Stimulated activated CD8-positive, alpha-beta memory T cell treated with anti-CD3 and anti-CD28 coated beads, Interleukin-2, amount 100 ng/mL, for 1 hour (primary cell): ENCODE measurements around the gene B3GNT9.

Experiments used
- DNase-seq, 2 donors: peaks; one replicate each; pipeline ENCODE4 v3.0.0-alpha.2; 2020; ENCODE audit warnings: low read depth in 2 of 2

Gene B3GNT9, protein sequence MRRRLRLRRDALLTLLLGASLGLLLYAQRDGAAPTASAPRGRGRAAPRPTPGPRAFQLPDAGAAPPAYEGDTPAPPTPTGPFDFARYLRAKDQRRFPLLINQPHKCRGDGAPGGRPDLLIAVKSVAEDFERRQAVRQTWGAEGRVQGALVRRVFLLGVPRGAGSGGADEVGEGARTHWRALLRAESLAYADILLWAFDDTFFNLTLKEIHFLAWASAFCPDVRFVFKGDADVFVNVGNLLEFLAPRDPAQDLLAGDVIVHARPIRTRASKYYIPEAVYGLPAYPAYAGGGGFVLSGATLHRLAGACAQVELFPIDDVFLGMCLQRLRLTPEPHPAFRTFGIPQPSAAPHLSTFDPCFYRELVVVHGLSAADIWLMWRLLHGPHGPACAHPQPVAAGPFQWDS

DNA sequence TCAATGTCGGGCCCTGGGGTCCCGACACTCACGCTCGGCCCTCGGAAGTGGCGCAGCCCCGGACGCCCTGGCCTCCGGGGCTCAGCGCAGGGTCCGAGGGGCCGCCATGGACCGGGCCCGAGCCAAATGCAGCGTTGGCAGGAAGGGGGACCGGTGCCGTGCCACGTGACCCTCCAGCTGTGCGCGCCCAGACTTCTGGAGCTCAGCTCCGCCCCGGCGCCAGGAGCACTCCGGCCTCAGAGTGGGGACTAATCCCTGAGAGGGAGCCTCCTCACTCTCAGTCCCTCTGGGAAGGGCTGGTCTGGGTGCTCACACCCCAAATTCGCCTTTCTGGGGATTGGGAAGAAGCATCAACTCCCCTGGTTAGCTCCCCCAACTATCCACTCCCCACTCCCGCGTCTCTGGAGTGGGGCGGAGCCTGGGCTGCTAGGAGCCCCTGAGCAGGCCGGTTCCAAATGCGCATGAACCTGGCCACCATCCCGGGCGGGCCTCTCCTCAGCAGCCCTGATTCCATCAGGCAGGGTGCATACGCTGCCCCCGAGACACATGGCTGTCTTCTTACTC, at the start of gene B3GNT9:
Gene B3GNT9 (minus strand): TSS at position 166 of the 564 bp plus-strand sequence. CDS start 513 bp downstream, outside the sequence.
- no peak for DNase-seq

DNA sequence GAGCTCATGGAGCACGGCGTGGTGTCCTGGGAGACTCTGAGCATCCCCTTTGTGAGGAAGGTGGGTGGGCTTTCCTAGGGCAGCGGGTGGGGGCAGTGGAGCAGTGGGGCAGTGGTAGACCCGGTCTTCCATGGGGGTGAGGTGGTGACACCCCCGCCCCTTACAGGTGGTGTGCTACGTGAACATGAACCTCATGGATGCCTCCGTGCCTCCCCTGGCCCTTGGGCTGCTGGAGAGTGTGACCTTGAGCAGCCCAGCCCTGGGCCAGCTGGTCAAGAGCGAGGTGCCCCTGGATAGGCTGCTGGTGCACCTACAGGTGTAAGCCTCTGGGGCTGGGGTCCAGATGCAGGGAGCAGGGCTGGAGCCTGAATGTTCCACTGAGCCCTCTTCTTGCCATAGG, 49.7 kb upstream of the B3GNT9 start:
- no peak for DNase-seq

DNA sequence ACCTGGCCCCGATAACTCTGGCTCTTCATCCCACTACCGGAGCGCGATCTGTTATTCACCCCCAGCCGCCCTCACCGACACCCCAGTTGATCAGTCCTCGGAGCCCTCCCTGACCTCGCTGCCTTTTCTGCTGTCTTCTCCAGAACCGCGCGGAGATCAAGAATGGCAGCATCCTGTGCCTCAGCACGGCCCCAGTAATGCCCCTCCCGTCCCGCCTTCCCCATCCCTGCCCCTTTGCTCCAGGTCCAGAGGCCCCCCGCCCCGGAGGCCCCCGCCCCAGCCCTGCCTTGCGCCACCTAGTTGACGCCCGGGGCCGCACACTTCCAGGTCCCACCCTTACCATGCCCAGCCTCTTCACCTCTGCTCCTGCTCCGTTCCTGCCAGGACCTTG, 49.0 kb upstream of the B3GNT9 start:
- DNase-seq: no peak

DNA sequence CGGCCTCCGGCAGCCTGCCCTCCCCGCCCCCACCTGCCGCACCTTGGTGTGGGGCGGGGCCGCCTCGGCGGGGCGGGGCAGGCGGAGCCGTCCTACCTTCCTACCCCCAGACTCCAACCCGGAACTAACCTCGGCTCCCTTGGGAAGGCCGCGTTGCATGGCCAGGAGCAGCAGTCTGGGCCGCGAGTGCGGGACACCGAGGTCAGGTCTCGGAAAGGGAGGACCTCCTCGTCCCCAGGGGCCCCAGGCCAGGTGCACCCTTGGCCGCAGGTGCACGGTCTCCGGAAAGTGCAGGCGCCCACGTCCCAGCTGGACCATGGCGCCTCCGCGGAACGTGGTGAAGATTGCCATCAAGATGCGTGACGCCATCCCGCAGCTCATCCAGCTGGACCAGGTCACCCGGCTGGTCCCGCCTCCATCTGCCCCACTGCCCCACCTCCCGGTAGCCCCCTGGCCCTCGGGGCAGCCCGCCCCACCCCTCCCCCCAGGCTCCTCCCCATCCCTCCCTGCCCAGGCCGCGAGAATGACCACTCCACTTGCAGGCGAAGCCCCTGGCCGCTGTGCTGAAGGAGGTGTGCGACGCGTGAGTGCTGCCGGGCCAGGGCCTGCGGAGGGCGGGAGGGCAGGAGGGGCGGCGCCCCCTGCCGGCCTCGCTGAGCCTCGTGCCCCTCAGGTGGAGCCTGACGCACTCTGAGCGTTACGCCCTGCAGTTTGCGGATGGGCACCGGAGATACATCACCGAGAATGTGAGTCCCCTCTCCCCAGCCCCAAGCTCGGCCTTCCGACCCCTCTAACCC, 48.4 kb upstream of the B3GNT9 start, which contains the start of gene ELMO3:
Gene ELMO3 (plus strand): TSS at position 121 of the 797 bp plus-strand sequence. CDS start 196 bp downstream, at position 317.
- no peak for DNase-seq

DNA sequence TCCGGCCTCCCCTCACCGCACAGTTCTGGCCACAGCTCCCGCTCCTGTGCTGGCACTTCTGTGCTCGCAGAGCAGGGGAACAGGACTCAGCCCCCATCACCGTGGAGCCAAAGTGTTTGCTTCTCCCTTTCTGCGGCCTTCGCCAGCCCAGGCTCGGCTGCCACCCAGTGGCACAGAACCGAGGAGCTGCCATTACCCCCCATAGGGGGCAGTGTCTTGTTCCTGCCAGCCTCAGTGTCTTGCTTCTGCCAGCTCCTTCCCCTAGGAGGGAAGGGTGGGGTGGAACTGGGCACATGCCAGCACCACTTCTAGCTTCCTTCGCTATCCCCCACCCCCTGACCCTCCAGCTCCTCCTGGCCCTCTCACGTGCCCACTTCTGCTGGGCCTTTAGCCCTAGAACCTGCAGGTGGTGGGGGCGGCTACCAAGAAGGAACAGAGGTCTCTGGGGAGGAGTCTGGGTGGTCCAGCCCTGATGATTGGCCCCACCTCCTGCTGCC, 47.5 kb upstream of the B3GNT9 start:
- no peak for DNase-seq

DNA sequence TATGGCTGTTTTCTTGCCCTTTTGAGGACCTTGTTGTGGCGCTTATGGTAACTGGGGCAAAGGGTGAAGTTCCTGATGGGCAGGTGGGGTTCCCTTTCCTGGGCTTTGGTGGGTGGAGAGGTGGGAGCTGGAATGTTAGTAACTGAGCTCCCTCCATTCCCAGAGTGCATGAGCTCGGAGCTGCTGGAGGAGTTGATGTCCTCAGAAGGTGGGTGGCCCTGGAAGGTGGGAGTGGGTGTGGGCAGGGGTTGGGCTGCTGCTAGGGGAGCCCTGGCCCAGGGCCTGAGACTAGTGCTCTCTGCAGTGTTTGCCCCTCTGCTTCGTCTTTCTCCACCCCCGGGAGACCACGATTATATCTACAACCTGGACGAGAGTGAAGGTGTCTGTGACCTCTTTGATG, 46.9 kb upstream of the B3GNT9 start:
- DNase-seq: no peak

DNA sequence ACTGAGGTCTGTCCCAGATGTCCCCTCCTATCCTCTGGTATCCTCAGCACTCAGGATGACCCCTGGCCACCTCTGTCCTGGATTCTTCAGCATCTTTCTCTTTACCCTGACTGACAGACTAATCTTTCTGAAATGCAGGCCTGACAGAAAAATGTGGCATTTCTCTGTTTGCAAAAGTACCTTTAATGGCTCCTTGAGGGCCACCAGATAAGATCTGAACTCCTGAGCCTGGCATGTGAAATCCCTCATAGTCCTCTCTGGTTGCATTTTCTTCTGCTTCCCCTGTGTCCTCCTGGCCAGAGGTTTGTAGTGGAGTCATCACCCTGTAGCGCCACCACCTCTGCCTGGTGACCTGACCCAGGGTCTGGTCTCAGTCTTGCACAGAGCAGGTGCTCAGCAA, 46.1 kb upstream of the B3GNT9 start:
- no peak for DNase-seq

DNA sequence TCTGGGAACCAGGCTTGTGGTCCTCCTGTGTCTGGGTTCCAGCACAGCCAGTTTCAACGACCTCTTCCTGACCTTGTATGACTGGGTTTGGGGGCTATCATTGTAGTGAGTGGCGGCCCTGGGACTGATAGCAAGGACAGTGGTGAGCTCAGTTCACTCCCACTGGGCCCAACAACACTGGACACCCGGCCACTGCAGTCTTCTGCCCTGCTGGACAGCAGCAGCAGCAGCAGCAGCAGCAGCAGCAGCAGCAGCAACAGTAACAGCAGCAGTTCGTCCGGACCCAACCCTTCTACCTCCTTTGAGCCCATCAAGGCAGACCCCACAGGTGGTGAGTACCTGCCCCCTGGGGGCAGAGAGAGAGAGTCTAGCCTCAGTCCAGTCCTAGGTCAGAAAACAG, 44.9 kb upstream of the B3GNT9 start:
- no peak for DNase-seq

DNA sequence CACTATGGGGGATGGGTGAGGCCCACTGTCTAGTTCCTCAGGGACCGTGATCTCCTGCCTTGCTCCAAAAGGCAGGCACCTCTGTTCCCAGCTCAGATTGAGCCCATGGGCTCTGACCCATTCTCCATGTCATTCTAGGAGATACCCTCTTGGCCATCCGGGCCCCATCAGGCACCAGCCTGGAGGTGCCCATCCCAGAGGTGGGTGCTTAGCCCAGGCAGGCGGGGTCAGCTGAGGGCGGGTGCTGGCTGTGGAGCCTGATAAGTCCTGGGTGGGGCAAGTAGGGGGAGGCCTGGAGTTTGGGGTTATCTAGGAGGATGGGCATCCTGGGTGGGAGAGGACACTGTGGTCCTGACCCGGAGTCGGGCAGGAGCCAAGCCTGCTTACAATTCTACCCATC, 43.5 kb upstream of the B3GNT9 start:
- no peak for DNase-seq

DNA sequence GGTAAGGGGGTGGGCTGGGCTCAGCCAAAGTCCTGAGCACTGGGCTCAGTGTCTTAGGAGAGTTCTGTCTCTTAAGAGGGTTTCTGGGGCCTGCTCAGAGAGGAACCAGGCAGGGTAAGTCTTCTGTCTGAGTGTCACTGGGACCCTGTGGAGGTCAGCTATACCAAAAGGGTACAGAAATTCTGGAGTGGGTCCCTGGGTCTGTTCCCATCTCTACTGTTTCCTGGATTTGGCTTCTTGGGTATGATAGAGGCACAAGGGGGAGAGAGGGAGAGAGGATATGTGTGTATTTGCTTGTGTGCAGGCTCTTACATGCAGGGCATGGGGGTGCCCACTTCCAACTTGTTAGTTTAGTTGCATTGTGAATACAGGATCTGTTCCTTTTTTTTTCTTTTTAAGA, 42.7 kb upstream of the B3GNT9 start:
- DNase-seq: no peak

DNA sequence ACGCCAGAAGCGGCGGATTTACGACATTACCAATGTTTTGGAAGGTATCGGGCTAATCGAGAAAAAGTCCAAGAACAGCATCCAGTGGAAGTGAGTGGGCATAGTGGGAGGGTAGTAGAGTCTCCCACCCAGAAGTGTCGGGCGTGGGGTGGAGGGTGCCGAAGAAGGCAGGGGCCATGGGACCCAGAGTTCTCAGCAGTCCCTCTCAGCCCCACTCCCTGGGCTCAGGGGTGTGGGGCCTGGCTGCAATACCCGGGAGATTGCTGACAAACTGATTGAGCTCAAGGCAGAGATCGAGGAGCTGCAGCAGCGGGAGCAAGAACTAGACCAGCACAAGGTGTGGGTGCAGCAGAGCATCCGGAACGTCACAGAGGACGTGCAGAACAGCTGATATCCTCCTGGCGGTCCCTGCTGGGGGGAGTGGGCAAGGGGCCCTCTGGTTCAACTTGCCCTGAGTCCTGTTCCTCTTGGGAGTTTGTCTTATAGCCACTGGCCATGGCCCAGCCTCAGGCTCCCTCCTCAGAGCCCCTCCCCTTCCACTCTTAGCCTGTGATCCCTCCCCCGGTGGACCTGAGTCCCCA, 42.1 kb upstream of the B3GNT9 start:
- DNase-seq: no peak

DNA sequence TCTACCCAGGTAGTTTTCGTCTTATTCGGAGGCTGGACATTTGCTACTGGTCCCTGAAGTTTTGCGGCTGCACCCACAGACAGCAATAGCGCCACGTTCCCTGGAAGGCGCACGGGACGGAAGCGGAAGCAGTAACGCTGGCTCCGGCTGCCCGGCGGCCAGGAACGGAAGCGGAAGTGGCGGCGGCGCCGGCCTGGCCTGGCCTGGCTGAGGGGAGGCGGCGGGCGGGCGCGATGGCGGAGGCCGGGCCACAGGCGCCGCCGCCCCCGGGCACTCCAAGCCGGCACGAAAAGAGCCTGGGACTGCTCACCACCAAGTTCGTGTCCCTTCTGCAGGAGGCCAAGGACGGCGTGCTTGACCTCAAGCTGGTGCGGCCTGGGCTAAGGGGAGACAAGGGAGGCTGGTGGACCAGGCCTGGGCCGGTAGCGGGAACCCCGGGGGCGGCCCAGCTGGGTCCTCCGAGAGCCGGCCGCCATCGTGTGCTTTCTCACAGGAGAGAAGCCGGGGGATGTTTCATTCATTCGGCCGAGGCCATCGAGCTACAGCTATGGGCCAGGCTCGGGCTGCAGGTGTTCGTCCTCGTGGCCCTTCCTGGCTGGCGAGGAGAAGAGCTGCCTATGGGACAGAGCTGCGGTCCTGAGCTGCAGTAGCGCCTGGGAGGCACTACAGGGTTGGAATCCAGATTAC, 41.3 kb upstream of the B3GNT9 start, which contains the start of gene E2F4:
Gene E2F4 (plus strand): TSS at position 161 of the 687 bp plus-strand sequence. CDS start 73 bp downstream, at position 234.
- DNase-seq: peak; percentile 66 to 70

DNA sequence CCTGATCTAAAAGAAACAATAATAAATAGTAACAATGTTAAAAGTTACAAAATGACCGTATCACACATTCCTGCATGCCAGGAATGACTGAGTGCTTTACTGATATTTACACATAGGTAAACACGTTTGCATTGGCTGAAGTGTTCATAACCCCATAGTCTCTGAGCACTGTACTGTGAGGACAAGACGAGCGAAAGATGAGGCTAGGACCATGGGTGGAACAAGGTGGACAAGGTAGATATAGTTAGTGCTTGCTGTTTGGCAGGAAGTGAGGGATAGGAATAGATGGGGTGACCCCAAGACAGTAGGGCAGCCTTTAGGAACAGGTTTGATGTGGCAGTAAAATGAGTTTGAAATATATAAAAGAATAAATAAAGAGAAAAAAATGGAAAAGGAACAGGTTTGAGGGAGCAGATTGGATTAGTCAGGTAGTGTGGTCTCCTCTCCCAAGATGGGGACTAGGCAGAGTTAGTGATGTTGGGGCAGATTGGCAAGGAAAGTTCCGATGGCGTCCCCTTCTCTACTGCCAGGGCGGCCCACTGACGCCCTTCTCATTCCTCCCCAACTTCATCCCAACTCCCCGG, 40.7 kb upstream of the B3GNT9 start:
- no peak for DNase-seq

DNA sequence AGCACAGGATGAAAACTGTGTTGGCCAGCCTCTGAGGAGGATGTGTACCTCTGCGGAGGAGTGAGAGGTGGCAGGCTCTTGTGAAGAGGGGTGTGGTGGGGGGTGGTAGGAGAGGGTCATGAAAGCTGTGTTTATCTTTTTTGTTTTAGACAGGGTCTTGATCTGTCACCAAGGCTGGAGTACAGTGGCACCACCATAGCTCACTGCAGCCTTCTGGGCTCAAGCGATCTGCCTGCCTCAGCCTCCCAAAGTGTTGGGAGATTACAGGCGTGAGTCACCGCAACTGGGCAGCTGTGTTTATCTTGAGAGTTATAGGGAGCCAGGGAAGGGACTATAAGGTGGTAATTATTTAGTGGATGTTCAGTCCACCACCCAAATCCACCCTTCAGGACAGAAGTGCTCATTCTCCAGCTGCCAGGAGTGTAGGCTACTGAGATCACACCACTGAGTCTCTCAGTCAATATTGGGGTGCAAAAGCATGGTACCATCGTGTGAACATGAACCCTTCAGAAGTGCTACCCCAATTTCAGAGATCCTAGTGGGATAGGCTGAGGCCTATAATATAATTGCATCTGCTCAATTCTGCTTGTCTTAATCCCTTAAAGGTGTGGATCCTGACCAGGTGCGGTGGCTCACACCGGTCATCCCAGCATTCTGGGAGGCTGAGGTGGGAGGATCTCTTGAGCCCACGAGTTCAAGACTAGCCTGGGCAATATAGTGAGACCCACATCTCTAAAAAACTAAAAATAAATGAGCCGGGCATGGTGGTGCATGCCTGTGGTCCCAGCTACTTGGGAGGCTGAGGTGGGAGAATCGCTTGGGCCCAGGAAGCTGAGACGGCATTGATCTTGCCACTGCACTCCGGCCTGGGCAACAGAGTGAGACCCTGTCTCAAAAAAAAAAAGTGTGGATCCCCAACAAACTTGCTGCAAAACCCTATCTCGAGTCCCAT, 39.9 kb upstream of the B3GNT9 start:
- no peak for DNase-seq

DNA sequence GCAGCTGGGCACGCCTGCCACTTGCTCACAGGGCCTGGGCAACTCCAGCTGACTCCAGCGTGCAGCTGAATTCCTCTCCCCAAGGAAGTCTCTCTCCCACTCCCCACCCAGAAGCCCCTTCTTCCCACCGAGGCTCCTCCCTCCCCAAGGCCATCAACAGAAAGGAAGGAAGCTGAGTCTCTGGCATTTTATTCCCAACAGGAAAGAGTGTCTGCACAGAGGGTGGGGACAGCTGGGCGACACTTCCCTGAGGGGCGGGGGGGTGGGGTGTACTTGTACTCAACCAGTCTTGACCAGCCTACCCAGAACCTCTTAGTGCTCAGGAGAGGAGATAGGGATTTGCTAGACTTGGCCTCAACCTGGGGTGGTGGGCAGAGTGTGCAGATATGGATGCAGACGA, 39.2 kb upstream of the B3GNT9 start, which contains the start of gene EXOC3L1:
Gene EXOC3L1 (minus strand): TSS at position 96 of the 400 bp plus-strand sequence. CDS start 460 bp downstream, outside the sequence.
- DNase-seq: no peak

DNA sequence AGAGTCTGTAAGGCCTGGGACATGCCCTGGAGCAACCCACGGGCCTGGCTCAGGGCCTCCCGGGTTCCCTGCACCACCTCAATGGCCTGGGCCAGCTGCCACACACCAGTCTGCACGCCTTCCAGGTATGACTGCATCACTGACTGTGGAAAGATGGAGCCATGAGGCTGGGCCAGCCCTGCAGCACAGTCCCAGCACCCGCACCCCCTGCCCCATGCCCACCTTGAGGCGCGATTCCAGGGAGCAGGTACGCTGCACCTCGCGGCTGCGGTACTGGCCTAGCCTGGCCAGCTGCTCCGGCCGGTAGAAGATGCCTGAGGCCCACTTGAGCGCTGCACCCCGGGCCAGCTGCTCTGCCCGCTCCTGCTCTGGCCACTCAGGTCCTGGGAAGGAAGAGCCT, 38.0 kb upstream of the B3GNT9 start:
- DNase-seq: no peak

DNA sequence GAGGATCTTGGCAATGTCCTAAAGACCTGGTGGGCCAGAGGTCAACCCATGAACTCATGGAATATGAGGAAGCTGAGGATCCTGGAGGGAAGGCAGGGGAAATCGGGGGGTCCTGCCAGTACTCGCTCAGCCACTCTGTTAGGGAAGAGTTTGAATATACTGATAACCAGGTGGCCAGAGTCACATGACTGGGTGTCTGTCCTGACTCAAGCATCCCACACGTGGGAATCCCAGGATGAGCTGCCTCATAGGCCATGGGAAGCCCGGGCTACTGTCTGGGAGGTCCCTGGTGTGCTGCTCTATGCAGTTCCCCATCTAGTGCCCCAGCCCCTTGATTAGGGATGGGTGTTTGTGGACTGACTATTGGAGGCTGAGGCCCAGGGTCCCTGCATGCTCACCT, 37.5 kb upstream of the B3GNT9 start:
- DNase-seq: no peak

DNA sequence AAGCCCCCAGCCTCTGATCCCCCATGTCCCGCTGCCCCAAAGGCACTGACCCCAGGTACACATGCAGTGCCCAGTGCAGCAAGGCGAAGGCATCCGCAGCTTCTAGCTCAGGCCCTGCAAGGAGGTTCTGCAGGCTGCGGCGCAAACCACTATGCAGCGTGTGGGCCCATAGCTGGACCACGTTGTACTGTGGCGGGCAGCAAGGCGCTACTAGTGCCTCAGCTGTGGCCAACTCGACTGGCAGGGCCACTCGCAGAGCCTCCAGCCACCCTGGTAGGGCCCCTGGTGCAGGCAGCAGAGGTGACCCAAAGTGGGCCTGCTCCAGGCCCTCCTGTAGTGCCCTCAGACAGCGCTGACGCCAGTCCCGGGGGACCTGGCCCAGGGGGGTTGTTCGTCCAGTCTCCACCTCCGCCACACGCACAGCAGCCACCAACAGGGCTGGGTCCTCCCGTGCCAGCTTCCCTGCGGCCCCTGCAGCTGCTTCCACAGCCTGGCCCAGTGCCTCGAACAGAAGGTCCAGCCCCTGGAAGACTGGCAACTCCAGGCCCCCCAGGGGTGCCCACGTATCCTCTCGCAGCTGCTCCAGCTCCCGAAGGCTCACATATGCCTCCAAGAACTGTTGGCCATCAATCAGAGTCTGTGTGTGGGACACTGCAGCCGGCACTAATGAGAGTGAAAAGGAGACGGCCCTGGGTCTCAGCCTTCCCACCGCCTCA, 36.5 kb upstream of the B3GNT9 start:
- DNase-seq: no peak

DNA sequence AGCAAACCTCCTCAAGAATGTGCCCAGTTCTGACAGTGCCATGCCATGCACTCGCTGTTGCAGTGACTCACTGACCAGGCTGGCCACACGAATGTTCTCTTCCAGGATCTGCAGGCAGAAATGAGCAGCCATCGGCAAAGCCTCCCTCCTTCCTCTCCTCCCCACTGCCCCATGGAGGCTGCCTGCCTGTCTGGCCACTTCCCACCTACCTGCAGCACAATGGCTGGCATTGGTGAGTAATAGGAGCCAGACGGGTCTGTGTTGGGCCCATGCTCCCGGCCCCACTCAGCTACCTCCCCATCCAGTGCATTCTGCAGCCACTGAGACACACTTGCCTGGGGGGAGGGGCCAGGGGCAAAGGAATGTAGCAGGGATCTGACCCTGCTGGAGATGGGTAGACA, 35.8 kb upstream of the B3GNT9 start:
- DNase-seq: no peak
